GM12865 (cell line): Measurements from ENCODE around the gene USP22.
A peak's percentile ranks its signal among the peaks of the same experiment; 100 is the strongest.

Source experiments
- DNase-seq: peaks from one replicate; pipeline ENCODE4 v3.0.0; 2010; ENCODE audit warnings: low read depth
- H3K4me3 ChIP-seq: 2 replicates; pipeline ENCODE4 v1.5.1; 2011; ENCODE audit warnings: mild to moderate bottlenecking, low read depth, low read length, control low read depth
- CTCF ChIP-seq: IDR thresholded peaks from 2 replicates; pipeline ENCODE4 v1.5.1; 2011; ENCODE audit warnings: low read length, control low read depth, low read depth, inconsistent platforms; ENCODE audit not compliant: insufficient read depth; ENCODE audit errors: missing control alignments

Gene USP22

DNA sequence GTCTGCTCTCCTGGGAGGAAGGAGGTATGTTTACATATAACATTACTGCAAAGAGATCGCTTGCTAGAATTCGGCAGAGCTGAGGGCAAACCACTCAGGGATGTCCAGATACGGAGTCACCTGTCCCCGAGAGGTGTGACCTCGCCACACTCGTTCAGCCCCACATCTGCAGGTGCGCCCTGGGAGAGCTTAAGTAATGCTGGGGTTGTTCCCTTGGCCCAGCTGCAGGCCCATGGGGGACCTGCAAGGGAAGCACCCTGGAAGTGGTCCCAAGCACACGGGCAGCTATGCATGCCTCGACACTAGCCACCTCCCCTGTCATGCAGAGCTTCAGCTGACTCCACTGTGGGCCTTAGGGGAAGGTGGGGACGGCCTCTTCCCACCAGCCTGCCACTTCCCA lies 22.2 kb downstream of the USP22 start:
- no peak for DNase-seq
- TF ChIP-seq CTCF: no peak
- H3K4me3 ChIP-seq: no peak overlapping the region

DNA sequence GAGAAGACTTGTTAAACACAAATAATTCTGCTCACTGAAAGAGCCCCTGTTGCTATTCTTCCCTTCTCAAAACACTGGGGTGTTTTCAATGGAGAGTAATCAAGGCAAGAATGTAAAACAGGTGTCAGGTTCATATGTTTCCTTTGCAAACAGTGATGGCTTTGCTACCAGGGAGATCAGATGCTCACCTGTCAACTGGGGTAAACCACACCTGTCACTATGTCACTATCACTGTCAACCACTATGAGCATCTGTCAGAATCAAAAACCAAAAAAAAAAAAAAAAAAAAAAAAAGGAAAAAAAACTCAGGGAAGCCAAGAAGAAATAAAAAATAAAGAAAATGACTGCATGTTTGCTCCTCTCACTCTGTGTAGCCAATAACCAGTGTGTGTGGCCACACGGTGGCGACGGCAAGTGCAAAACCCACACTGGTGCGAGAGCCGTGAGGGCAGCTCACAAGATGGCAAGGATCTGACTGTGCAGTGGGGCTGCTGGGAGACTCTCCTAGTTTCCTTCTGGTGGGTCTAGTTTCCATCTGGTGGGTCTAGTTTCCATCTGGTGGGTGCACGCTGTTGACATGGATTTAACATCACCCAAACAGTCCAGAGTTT lies 22.7 kb downstream of the USP22 start:
- no peak overlapping the region for H3K4me3 ChIP-seq
- peak; percentile 77 for DNase-seq
- TF ChIP-seq CTCF: peak; percentile 57

DNA sequence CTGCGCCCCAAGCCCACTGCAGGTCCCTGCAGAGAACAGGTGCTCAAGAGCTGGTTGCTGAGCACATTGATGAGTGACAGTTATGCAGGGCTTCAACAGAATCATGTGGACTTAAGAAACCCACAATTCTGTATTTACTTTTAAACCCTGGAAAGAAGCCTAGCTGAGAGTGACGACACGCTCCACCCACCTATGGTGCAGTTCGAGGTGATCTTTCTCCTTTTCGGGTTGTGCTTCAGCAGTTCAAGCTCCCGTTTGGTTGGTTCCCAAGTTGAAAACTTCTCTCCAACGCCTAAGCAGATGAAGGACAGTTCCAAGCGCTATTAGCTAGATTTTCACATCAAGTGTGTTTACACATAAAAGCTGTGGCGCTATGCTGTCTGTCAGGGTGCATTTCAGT lies 23.9 kb downstream of the USP22 start:
- no peak overlapping the region for H3K4me3 ChIP-seq
- no peak for DNase-seq
- TF ChIP-seq CTCF: no peak

- H3K4me3 ChIP-seq: no peak overlapping the region
- no peak for DNase-seq
- TF ChIP-seq CTCF: no peak
These were observed 24.9 kb downstream of the USP22 start for GRCh38 chr17:21017861-21018260.

- no peak for DNase-seq
- TF ChIP-seq CTCF: no peak
- no peak overlapping the region for H3K4me3 ChIP-seq
These were observed 25.6 kb downstream of the USP22 start for GRCh38 chr17:21017256-21017655.

- H3K4me3 ChIP-seq: no peak overlapping the region
- DNase-seq: no peak
- no peak for TF ChIP-seq CTCF
These were observed 26.0 kb downstream of the USP22 start for GRCh38 chr17:21016826-21017225.

GRCh38 chr17:21015564-21015963 lies 27.2 kb downstream of the USP22 start:
- no peak overlapping the region for H3K4me3 ChIP-seq
- TF ChIP-seq CTCF: no peak
- no peak for DNase-seq
